Epidermal melanocyte (primary cell): ENCODE measurements around the gene AKR1B1.
"Not testable (repeated sequence)": the region's sequence is repeated elsewhere in the genome, so short reads cannot be mapped to it uniquely, and the experiment has no call there.

Source experiments
- DNase-seq: peaks from one replicate; pipeline ENCODE4 v3.0.0; 2011; ENCODE audit warnings: low spot score; ENCODE audit not compliant: insufficient read length

AKR1B1 gene

GRCh38 chr7:134458806-134459698 lies at the start of gene AKR1B1:
AKR1B1 (minus strand) TSS chr7:134459100; CDS start chr7:134459062, 38 bp downstream.
- peak; percentile 96 for DNase-seq

- DNase-seq: no peak
Observed at GRCh38 chr7:134505856-134506255, 47.0 kb upstream of the AKR1B1 start.

GRCh38 chr7:134504660-134505164 lies 45.8 kb upstream of the AKR1B1 start:
- no peak for DNase-seq

GRCh38 chr7:134502463-134503371 lies 43.8 kb upstream of the AKR1B1 start:
- DNase-seq: no peak

GRCh38 chr7:134500982-134501381 lies 42.1 kb upstream of the AKR1B1 start:
- DNase-seq: no peak

- DNase-seq: no peak
Observed at GRCh38 chr7:134500406-134500805, 41.5 kb upstream of the AKR1B1 start.

- no peak for DNase-seq
Observed at GRCh38 chr7:134495546-134495945, 36.6 kb upstream of the AKR1B1 start.

GRCh38 chr7:134493091-134493490 lies 34.2 kb upstream of the AKR1B1 start:
- no peak for DNase-seq

- not testable (repeated sequence) for DNase-seq
Observed at GRCh38 chr7:134487721-134488120, 28.8 kb upstream of the AKR1B1 start.

GRCh38 chr7:134485203-134485602 lies 26.3 kb upstream of the AKR1B1 start:
- no peak for DNase-seq

GRCh38 chr7:134483296-134483695 lies 24.4 kb upstream of the AKR1B1 start:
- no peak for DNase-seq

- no peak for DNase-seq
Observed at GRCh38 chr7:134482858-134483257, 24.0 kb upstream of the AKR1B1 start.

- DNase-seq: no peak
Observed at GRCh38 chr7:134481167-134481566, 22.3 kb upstream of the AKR1B1 start.

GRCh38 chr7:134480730-134481129 lies 21.8 kb upstream of the AKR1B1 start:
- DNase-seq: peak; percentile 50

- no peak for DNase-seq
Observed at GRCh38 chr7:134480202-134480601, 21.3 kb upstream of the AKR1B1 start.

GRCh38 chr7:134478707-134479106 lies 19.8 kb upstream of the AKR1B1 start:
- no peak for DNase-seq

GRCh38 chr7:134477954-134478353 lies 19.1 kb upstream of the AKR1B1 start:
- DNase-seq: no peak

GRCh38 chr7:134476044-134476443 lies 17.1 kb upstream of the AKR1B1 start:
- DNase-seq: no peak

GRCh38 chr7:134474828-134475227 lies 15.9 kb upstream of the AKR1B1 start:
- DNase-seq: no peak

- no peak for DNase-seq
Observed at GRCh38 chr7:134473861-134474291, 15.0 kb upstream of the AKR1B1 start.

GRCh38 chr7:134472572-134473244 lies 13.8 kb upstream of the AKR1B1 start:
- no peak for DNase-seq
